H9 (cell line): ENCODE measurements around the gene MUC5AC. TPM values are rescaled to one million over a fixed set of nuclear protein-coding genes. Genes with fewer than 3 reads are reported as not detected.
A peak's percentile ranks its signal among the peaks of the same experiment; 100 is the strongest.

Source experiments
- DNase-seq: peaks from one replicate; pipeline ENCODE4 v3.0.0-alpha.2; 2017
- H2AFZ ChIP-seq: one replicate; pipeline ENCODE4 v1.6.1; 2013; ENCODE audit warnings: mild to moderate bottlenecking, low read length, control low read depth, moderate library complexity
- H2AK5ac ChIP-seq: 2 replicates; pipeline ENCODE4 v1.6.1; 2013; ENCODE audit warnings: low read length, control low read depth, mixed read lengths; ENCODE audit not compliant: insufficient read length
- H2BK120ac ChIP-seq: one replicate; pipeline ENCODE4 v1.6.1; 2013; ENCODE audit warnings: low read depth, mild to moderate bottlenecking, low read length, control low read depth, inconsistent platforms; ENCODE audit not compliant: poor library complexity, severe bottlenecking
- H2BK12ac ChIP-seq: 2 replicates; pipeline ENCODE4 v1.6.1; 2013; ENCODE audit warnings: low read length, control low read depth, mixed read lengths, low read depth; ENCODE audit not compliant: insufficient read length
- H2BK15ac ChIP-seq: 2 replicates; pipeline ENCODE4 v1.6.1; 2013; ENCODE audit warnings: low read depth, low read length, control low read depth
- H2BK20ac ChIP-seq: one replicate; pipeline ENCODE4 v1.6.1; 2013; ENCODE audit warnings: low read depth, mild to moderate bottlenecking, low read length, control low read depth, inconsistent platforms; ENCODE audit not compliant: poor library complexity, severe bottlenecking
- H2BK5ac ChIP-seq: 2 replicates; pipeline ENCODE4 v1.6.1; 2013; ENCODE audit warnings: low read length, control low read depth, mixed read lengths; ENCODE audit not compliant: insufficient read length
- H3K14ac ChIP-seq: 2 replicates; pipeline ENCODE4 v1.6.1; 2013; ENCODE audit warnings: low read length, control low read depth; ENCODE audit not compliant: insufficient read depth
- H3K18ac ChIP-seq: 2 replicates; pipeline ENCODE4 v1.6.1; 2013; ENCODE audit warnings: low read depth, mild to moderate bottlenecking, mixed read lengths, low read length, control low read depth; ENCODE audit not compliant: insufficient read length
- H3K23ac ChIP-seq: 2 replicates; pipeline ENCODE4 v1.6.1; 2013; ENCODE audit warnings: low read length, control low read depth, mixed read lengths, low read depth; ENCODE audit not compliant: insufficient read length
- H3K23me2 ChIP-seq: 2 replicates; pipeline ENCODE4 v1.6.1; 2013; ENCODE audit warnings: low read depth, mild to moderate bottlenecking, mixed read lengths, low read length, control low read depth; ENCODE audit not compliant: insufficient read length, poor library complexity, severe bottlenecking
- H3K27ac ChIP-seq: 2 replicates; pipeline ENCODE4 v1.5.1; 2013; ENCODE audit warnings: low read length, control low read depth, mixed read lengths, low read depth; ENCODE audit not compliant: insufficient read length
- H3K27me3 ChIP-seq: 2 replicates; pipeline ENCODE4 v1.6.1; 2013; ENCODE audit warnings: low read length, control low read depth, inconsistent platforms; ENCODE audit not compliant: insufficient read depth
- H3K4ac ChIP-seq: 2 replicates; pipeline ENCODE4 v1.6.1; 2013; ENCODE audit warnings: low read depth, mild to moderate bottlenecking, control low read depth, inconsistent platforms, low read length, moderate library complexity
- H3K4me1 ChIP-seq: 2 replicates; pipeline ENCODE4 v1.6.1; 2013; ENCODE audit warnings: low read length, control low read depth, inconsistent platforms; ENCODE audit not compliant: insufficient read depth
- H3K4me2 ChIP-seq: 2 replicates; pipeline ENCODE4 v1.6.1; 2013; ENCODE audit warnings: low read length, control low read depth, mixed read lengths; ENCODE audit not compliant: insufficient read length, insufficient read depth
- H3K56ac ChIP-seq: 2 replicates; pipeline ENCODE4 v1.6.1; 2013; ENCODE audit warnings: low read depth, mild to moderate bottlenecking, mixed read lengths, low read length, control low read depth; ENCODE audit not compliant: insufficient read length
- H3K79me1 ChIP-seq: 2 replicates; pipeline ENCODE4 v1.6.1; 2013; ENCODE audit warnings: low read depth, mild to moderate bottlenecking, moderate library complexity, low read length, control low read depth, inconsistent platforms; ENCODE audit not compliant: insufficient read depth, poor library complexity, severe bottlenecking
- H3K79me2 ChIP-seq: 2 replicates; pipeline ENCODE4 v1.6.1; 2013; ENCODE audit warnings: low read length, control low read depth, inconsistent platforms; ENCODE audit not compliant: insufficient read depth
- H3K9ac ChIP-seq: 2 replicates; pipeline ENCODE4 v1.6.1; 2013; ENCODE audit warnings: low read length, control low read depth, mixed read lengths; ENCODE audit not compliant: insufficient read length; ENCODE audit errors: extremely low read depth
- H3K9me3 ChIP-seq: one replicate; pipeline ENCODE4 v1.6.1; 2013; ENCODE audit warnings: low read depth, low read length, inconsistent platforms; ENCODE audit not compliant: control insufficient read depth
- H3T11ph ChIP-seq: one replicate; pipeline ENCODE4 v1.6.1; 2013; ENCODE audit warnings: mild to moderate bottlenecking, low read length, control low read depth, inconsistent platforms
- H4K20me1 ChIP-seq: one replicate; pipeline ENCODE4 v1.6.1; 2013; ENCODE audit not compliant: control insufficient read depth, insufficient read length, insufficient read depth
- H4K5ac ChIP-seq: 2 replicates; pipeline ENCODE4 v1.6.1; 2013; ENCODE audit warnings: low read depth, mild to moderate bottlenecking, mixed read lengths, low read length, control low read depth; ENCODE audit not compliant: insufficient read length
- H4K8ac ChIP-seq: replicated peaks from 2 replicates; pipeline ENCODE4 v1.6.1; 2013; ENCODE audit warnings: low read length, control low read depth, mixed read lengths, low read depth; ENCODE audit not compliant: insufficient read length
- H4K91ac ChIP-seq: 2 replicates; pipeline ENCODE4 v1.6.1; 2013; ENCODE audit warnings: low read depth, mild to moderate bottlenecking, moderate library complexity, mixed read lengths, low read length, control low read depth; ENCODE audit not compliant: insufficient read length
- H3K27ac Mint-ChIP-seq, 3 experiments: 2 replicates in 2 of 3; 3 replicates in 1 of 3; pipeline ENCODE4 v1.8.0; 2020 to 2021; ENCODE audit warnings: mixed read lengths in 3 of 3, mild to moderate bottlenecking in 1 of 3, moderate library complexity in 1 of 3
- H3K27me3 Mint-ChIP-seq: 2 replicates; pipeline ENCODE4 v1.8.0; 2021; ENCODE audit warnings: low read depth, mild to moderate bottlenecking, moderate library complexity, mixed read lengths
- H3K36me3 Mint-ChIP-seq, 3 experiments: 2 replicates in 2 of 3; 3 replicates in 1 of 3; pipeline ENCODE4 v1.8.0; 2020 to 2021; ENCODE audit warnings: low read depth in 3 of 3, mixed read lengths in 3 of 3; ENCODE audit not compliant: insufficient read depth in 1 of 3
- H3K4me1 Mint-ChIP-seq, 2 experiments: 2 replicates each; pipeline ENCODE4 v1.8.0; 2020; ENCODE audit warnings: mixed read lengths in 2 of 2
- H3K4me3 Mint-ChIP-seq, 2 experiments: 2 replicates in 1 of 2; 3 replicates in 1 of 2; pipeline ENCODE4 v1.8.0; 2020 to 2021; ENCODE audit warnings: mild to moderate bottlenecking in 2 of 2, mixed read lengths in 2 of 2, moderate library complexity in 1 of 2
- H3K9me3 Mint-ChIP-seq, 2 experiments: 2 replicates in 1 of 2; 3 replicates in 1 of 2; pipeline ENCODE4 v1.8.0; 2020; ENCODE audit warnings: mild to moderate bottlenecking in 2 of 2, mixed read lengths in 2 of 2, moderate library complexity in 1 of 2
- WGBS: extraction: QIAGEN DNeasy Blood & Tissue Kit; methylation state at CpG from one replicate; pipeline ENCODE4 v1.1.7; 2013; ENCODE audit warnings: missing lambda C conversion rate, low lambda C conversion rate, mixed read lengths; ENCODE audit not compliant: insufficient read length; ENCODE audit errors: extremely low coverage; 5-methylcytosine and 5-hydroxymethylcytosine counted together
- total RNA-seq: library from RNA; stranded (reverse); gene quantifications from 2 replicates; pipeline ENCODE4 v1.2.1, GENCODE V29; 2021
- TF ChIP-seq, protein P1 (sequence below): fragments of 200-600 bp; sonication (generic); conservative IDR thresholded peaks from 3 replicates; pipeline ENCODE4 v1.8.0; 2021; ENCODE audit warnings: antibody characterized with exemption, mild to moderate bottlenecking

MUC5AC gene
- total RNA-seq, 1 experiment from 2014 or later: not detected

DNA sequence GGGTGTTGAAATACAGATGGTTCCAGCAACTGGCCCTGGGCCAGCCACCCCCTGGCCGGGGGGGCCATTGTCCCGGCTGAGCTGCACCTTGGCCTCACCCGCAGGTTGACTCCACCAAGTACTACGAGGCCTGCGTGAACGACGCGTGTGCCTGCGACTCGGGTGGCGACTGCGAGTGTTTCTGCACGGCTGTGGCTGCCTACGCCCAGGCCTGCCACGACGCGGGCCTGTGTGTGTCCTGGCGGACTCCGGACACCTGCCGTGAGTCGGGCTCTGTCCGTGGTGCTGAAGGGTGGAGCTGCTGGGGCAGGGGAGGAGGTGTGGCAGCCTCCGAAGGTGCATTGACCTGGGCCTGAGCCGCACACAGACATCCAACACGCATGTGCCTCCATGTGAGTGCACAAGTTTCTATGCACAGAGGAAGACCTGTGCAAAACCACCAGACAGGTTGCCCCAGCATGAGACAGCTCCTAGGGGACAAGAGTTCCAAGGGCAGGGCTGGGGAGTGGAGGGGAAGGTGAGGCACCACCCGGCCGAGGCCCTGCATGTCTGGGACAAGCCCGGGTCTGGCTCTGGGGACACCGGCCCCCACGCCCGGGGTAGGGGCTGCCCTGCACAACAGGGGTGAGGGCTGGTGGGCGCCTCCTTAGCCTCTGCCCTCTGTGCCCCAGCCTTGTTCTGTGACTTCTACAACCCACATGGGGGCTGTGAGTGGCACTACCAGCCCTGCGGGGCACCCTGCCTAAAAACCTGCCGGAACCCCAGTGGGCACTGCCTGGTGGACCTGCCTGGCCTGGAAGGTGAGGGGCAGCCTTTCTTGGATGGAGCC is 81.2 kb downstream of the MUC5AC start:
- H4K5ac ChIP-seq: no peak overlapping the region
- H2BK120ac ChIP-seq: no peak overlapping the region
- no peak overlapping the region for H2BK15ac ChIP-seq
- H3K9me3 ChIP-seq: no peaks in the 10 kb centered on the region
- H3K27ac Mint-ChIP-seq: no peak overlapping the region
- WGBS: no CpG with 5 or more reads among the region's 34 CpGs
- H3K4me1 ChIP-seq: no peaks in the 10 kb centered on the region
- no peak overlapping the region for H2AK5ac ChIP-seq
- no peaks in the 10 kb centered on the region for H3K23me2 ChIP-seq
- peak; percentile 75 for DNase-seq
- H3T11ph ChIP-seq: no peak overlapping the region
- no peaks in the 10 kb centered on the region for H3K4me1 Mint-ChIP-seq
- H3K27me3 Mint-ChIP-seq: peaks cover 10% of the 10 kb centered on the region
- TF ChIP-seq, protein P1, sequence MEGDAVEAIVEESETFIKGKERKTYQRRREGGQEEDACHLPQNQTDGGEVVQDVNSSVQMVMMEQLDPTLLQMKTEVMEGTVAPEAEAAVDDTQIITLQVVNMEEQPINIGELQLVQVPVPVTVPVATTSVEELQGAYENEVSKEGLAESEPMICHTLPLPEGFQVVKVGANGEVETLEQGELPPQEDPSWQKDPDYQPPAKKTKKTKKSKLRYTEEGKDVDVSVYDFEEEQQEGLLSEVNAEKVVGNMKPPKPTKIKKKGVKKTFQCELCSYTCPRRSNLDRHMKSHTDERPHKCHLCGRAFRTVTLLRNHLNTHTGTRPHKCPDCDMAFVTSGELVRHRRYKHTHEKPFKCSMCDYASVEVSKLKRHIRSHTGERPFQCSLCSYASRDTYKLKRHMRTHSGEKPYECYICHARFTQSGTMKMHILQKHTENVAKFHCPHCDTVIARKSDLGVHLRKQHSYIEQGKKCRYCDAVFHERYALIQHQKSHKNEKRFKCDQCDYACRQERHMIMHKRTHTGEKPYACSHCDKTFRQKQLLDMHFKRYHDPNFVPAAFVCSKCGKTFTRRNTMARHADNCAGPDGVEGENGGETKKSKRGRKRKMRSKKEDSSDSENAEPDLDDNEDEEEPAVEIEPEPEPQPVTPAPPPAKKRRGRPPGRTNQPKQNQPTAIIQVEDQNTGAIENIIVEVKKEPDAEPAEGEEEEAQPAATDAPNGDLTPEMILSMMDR: no peak
- no peak overlapping the region for H4K8ac ChIP-seq
- H4K91ac ChIP-seq: no peak overlapping the region
- no peak overlapping the region for H2AFZ ChIP-seq
- no peaks in the 10 kb centered on the region for H3K27me3 ChIP-seq
- no peaks in the 10 kb centered on the region for H3K79me2 ChIP-seq
- no peak overlapping the region for H2BK5ac ChIP-seq
- no peak overlapping the region for H3K27ac ChIP-seq
- H2BK20ac ChIP-seq: no peak overlapping the region
- no peak overlapping the region for H2BK12ac ChIP-seq
- no peaks in the 10 kb centered on the region for H3K79me1 ChIP-seq
- peaks cover 0 to 8% (median 5%) of the 10 kb centered on the region in 3 experiments; a peak in 6 of 7 replicates for H3K36me3 Mint-ChIP-seq
- no peak overlapping the region for H3K9ac ChIP-seq
- peaks cover 21 to 24% of the 10 kb centered on the region in 2 experiments for H3K9me3 Mint-ChIP-seq
- no peak overlapping the region for H3K56ac ChIP-seq
- H3K14ac ChIP-seq: no peak overlapping the region
- no peak overlapping the region for H3K18ac ChIP-seq
- no peak overlapping the region for H3K4me2 ChIP-seq
- no peak overlapping the region for H3K4ac ChIP-seq
- no peak overlapping the region for H3K23ac ChIP-seq
- H3K4me3 Mint-ChIP-seq: no peak overlapping the region
- no peaks in the 10 kb centered on the region for H4K20me1 ChIP-seq
